Gastroesophageal sphincter (tissue), 3 donors: Measurements from ENCODE around the gene COL1A2.

Experiments
- POLR2A ChIP-seq, 2 donors: fragments of 450-650 bp; IDR thresholded peaks; one replicate each; pipeline ENCODE4 v1.6.1; 2017; ENCODE audit warnings: antibody characterized with exemption in 2 of 2, mild to moderate bottlenecking in 2 of 2, moderate library complexity in 1 of 2
- POLR2AphosphoS5 ChIP-seq: sonication (generic); formaldehyde crosslinking; IDR thresholded peaks from one replicate; pipeline ENCODE4 v1.6.1; 2017; ENCODE audit warnings: antibody characterized with exemption
- TF ChIP-seq, protein P1 (sequence below), 4 experiments: fragments of 200-600 bp in 2 of 4; fragments of 450-650 bp in 2 of 4; sonication (generic) in 1 of 4; IDR thresholded peaks; one replicate each; pipeline ENCODE4 v1.5.1; 2017 to 2019; ENCODE audit warnings: antibody characterized with exemption in 4 of 4, mild to moderate bottlenecking in 2 of 4, moderate library complexity in 2 of 4

GRCh38 chr7:94436018-94436604, 41.4 kb downstream of the COL1A2 start:
- TF ChIP-seq POLR2A (IDR thresholded peaks at IDR 0.05) (no peak), POLR2AphosphoS5 (no peak)
- TF ChIP-seq, protein P1, sequence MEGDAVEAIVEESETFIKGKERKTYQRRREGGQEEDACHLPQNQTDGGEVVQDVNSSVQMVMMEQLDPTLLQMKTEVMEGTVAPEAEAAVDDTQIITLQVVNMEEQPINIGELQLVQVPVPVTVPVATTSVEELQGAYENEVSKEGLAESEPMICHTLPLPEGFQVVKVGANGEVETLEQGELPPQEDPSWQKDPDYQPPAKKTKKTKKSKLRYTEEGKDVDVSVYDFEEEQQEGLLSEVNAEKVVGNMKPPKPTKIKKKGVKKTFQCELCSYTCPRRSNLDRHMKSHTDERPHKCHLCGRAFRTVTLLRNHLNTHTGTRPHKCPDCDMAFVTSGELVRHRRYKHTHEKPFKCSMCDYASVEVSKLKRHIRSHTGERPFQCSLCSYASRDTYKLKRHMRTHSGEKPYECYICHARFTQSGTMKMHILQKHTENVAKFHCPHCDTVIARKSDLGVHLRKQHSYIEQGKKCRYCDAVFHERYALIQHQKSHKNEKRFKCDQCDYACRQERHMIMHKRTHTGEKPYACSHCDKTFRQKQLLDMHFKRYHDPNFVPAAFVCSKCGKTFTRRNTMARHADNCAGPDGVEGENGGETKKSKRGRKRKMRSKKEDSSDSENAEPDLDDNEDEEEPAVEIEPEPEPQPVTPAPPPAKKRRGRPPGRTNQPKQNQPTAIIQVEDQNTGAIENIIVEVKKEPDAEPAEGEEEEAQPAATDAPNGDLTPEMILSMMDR (IDR thresholded peaks at IDR 0.05): peak; percentile 72 to 83 (median 82)
